ENCODE results near the gene SMG5.
A peak's percentile ranks its signal among the peaks of the same experiment; 100 is the strongest.
"Not testable (repeated sequence)": the region's sequence is repeated elsewhere in the genome, so short reads cannot be mapped to it uniquely, and the experiment has no call there.

The SMG5 gene

GRCh38 chr1:156282479-156283222 is at the start of gene SMG5:
Gene SMG5, minus strand, starts transcription at chr1:156282825. Its CDS starts 145 bp downstream, at chr1:156282680.
- DNase-seq, result peak; percentile 94

- not testable (repeated sequence) for DNase-seq
Observed at GRCh38 chr1:156323179-156323578, 40.6 kb upstream of the SMG5 start.

GRCh38 chr1:156320560-156320959 is 37.9 kb upstream of the SMG5 start:
- DNase-seq, result no peak

GRCh38 chr1:156319664-156320063 is 37.0 kb upstream of the SMG5 start:
- DNase-seq, result no peak

- DNase-seq, result no peak
Observed at GRCh38 chr1:156316909-156317308, 34.3 kb upstream of the SMG5 start.

GRCh38 chr1:156310962-156311361 is 28.3 kb upstream of the SMG5 start:
- no peak for DNase-seq

- DNase-seq, result no peak
Observed at GRCh38 chr1:156308078-156308477, 25.5 kb upstream of the SMG5 start.

- DNase-seq, result no peak
Observed at GRCh38 chr1:156305215-156305614, 22.6 kb upstream of the SMG5 start.

- no peak for DNase-seq
Observed at GRCh38 chr1:156303241-156303640, 20.6 kb upstream of the SMG5 start.

GRCh38 chr1:156298852-156299357 is 16.3 kb upstream of the SMG5 start, which contains the start of gene VHLL:
Gene VHLL, minus strand, starts transcription at chr1:156299307. Its CDS starts 118 bp downstream, at chr1:156299189.
- no peak for DNase-seq

- DNase-seq, result peak; percentile 23
Observed at GRCh38 chr1:156295391-156295947, 12.8 kb upstream of the SMG5 start, which contains the start of gene GLMP. Gene GLMP, minus strand, starts transcription at chr1:156295679. Its CDS starts 34 bp downstream, at chr1:156295645.

GRCh38 chr1:156293895-156294294 is 11.3 kb upstream of the SMG5 start:
- no peak for DNase-seq

- DNase-seq, result no peak
Observed at GRCh38 chr1:156293098-156293434, 10.4 kb upstream of the SMG5 start.

GRCh38 chr1:156291226-156292061 is 8.8 kb upstream of the SMG5 start:
- DNase-seq, result peak; percentile 71

- DNase-seq, result no peak
Observed at GRCh38 chr1:156289857-156290256, 7.2 kb upstream of the SMG5 start.

GRCh38 chr1:156286061-156286460 is 3.4 kb upstream of the SMG5 start:
- DNase-seq, result no peak

GRCh38 chr1:156285437-156285836 is 2.8 kb upstream of the SMG5 start:
- no peak for DNase-seq

GRCh38 chr1:156284757-156285156 is 2.1 kb upstream of the SMG5 start:
- DNase-seq, result no peak

GRCh38 chr1:156284112-156284511 is 1.5 kb upstream of the SMG5 start, which contains the start of gene TMEM79:
Gene TMEM79, plus strand, starts transcription at chr1:156284325. Its CDS starts 902 bp downstream, at chr1:156285227.
- no peak for DNase-seq

GRCh38 chr1:156283521-156283920 is 896 bp upstream of the SMG5 start:
- DNase-seq, result no peak

- no peak for DNase-seq
Observed at GRCh38 chr1:156281693-156282478, 739 bp downstream of the SMG5 start.

- DNase-seq, result no peak
Observed at GRCh38 chr1:156281281-156281680, 1.3 kb downstream of the SMG5 start.

GRCh38 chr1:156279837-156280236 is 2.8 kb downstream of the SMG5 start:
- DNase-seq, result no peak

All from NCI-H748 treated with DMSO at 0.1 percent for 48 hours (cell line).